ENCODE data around the gene MED28. TPM values are rescaled to one million over a fixed set of nuclear protein-coding genes. Genes with fewer than 3 reads are reported as not detected.

MED28 gene, protein sequence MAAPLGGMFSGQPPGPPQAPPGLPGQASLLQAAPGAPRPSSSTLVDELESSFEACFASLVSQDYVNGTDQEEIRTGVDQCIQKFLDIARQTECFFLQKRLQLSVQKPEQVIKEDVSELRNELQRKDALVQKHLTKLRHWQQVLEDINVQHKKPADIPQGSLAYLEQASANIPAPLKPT
- total RNA-seq = 10 to 100 TPM; 11.7 to 13.6 (median 12.4) TPM

DNA sequence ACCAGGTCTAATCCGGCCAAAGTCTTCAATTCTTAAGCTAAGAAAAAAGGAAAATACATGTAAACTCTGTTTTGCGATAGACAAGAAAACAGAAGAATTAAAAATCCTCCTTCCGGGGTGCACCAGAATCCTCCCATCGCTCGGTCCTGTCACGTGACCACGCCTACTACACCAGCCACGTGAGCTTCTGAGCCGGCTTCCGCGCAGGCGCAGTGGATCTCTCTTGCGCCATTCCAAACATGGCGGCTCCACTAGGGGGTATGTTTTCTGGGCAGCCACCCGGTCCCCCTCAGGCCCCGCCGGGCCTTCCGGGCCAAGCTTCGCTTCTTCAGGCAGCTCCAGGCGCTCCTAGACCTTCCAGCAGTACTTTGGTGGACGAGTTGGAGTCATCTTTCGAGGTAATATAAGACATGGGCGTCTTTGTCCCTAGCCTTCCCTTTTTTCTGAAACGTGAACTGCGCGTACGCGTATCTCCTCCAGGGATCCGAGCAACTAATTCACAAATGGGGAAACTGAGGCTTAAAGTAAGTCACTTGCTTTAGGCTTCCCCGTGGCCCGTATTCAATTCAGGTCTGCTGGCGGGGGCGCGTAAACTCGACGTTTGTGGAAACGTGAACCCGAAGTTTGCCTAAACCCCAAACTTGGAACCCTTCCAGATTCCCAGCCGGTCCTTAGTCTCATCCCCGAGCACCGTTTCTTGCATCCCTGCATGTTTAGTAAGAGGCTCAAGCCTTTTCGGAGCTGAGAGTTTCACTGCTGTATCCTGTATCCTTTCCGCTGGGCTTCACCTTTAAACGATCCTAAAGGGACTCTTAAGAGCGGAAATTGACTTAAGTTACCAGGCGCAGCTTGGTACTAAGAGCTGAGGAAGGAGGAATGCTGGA is at the start of gene MED28:
TSS of gene MED28 (plus strand) at position 226 of the 884 bp plus-strand sequence. CDS start at position 240, 14 bp downstream.
- TF ChIP-seq, protein P1, sequence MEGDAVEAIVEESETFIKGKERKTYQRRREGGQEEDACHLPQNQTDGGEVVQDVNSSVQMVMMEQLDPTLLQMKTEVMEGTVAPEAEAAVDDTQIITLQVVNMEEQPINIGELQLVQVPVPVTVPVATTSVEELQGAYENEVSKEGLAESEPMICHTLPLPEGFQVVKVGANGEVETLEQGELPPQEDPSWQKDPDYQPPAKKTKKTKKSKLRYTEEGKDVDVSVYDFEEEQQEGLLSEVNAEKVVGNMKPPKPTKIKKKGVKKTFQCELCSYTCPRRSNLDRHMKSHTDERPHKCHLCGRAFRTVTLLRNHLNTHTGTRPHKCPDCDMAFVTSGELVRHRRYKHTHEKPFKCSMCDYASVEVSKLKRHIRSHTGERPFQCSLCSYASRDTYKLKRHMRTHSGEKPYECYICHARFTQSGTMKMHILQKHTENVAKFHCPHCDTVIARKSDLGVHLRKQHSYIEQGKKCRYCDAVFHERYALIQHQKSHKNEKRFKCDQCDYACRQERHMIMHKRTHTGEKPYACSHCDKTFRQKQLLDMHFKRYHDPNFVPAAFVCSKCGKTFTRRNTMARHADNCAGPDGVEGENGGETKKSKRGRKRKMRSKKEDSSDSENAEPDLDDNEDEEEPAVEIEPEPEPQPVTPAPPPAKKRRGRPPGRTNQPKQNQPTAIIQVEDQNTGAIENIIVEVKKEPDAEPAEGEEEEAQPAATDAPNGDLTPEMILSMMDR (IDR thresholded peaks at IDR 0.05; ENCODE audit: low read depth) = no peak

DNA sequence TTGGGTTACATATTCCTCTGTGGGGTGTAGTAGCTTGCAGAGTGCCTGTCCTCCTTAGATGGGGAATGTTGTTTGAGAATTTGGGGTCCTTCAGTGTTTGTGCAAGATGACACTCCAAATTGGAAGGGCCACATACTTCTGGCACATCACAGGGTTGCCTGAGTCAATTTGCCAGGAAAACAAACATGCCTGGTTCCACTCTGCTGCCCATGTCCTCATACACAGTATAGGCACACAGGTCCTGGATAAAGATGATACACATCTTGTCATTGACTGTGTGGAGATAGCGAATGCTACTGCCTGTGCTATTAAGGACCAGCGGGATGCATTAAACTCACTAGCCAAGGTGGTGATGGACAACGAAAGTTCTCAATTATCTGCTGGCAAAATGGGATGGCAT is 48.6 kb upstream of the MED28 start:
- TF ChIP-seq, protein P1 (IDR thresholded peaks at IDR 0.05; ENCODE audit: low read depth) = no peak

DNA sequence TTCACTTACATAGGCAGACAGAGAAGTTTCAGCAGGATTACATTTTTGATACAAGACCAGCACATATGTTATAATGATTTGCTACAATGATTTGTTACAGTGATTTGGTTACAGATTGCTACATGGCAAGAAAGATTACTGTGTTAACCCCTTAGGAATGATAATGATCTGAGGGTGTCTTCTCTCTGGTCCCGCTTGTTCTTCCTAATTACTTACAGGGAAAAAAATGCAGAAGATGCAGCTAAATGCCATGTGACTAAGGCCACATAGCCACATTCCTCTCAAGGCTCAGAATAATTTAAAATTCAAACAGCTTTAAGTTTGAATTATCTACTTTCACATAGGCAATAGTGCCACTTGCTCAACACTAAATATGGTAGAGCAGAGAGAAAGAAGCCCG is 47.2 kb upstream of the MED28 start:
- TF ChIP-seq, protein P1 (IDR thresholded peaks at IDR 0.05; ENCODE audit: low read depth) = no peak

DNA sequence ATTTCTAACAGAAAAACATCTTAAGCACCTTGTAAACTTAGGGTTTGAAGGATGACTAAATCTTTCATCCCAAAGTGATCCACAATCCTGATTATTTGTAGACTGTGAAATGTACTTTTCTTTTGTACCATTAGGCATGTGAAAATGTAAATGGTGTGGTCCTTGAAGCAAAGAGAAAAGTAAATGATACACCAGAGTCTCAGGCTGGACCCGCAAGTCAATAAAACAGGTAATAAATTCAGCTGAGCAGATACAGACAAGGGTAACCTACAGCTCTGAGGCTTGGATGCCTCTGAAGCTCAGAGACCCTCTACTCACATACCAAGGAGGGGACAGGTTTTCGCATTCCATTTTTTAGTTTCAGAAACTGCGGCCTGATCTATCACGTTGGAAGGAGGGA is 40.2 kb upstream of the MED28 start:
- TF ChIP-seq, protein P1 (IDR thresholded peaks at IDR 0.05; ENCODE audit: low read depth) = no peak

DNA sequence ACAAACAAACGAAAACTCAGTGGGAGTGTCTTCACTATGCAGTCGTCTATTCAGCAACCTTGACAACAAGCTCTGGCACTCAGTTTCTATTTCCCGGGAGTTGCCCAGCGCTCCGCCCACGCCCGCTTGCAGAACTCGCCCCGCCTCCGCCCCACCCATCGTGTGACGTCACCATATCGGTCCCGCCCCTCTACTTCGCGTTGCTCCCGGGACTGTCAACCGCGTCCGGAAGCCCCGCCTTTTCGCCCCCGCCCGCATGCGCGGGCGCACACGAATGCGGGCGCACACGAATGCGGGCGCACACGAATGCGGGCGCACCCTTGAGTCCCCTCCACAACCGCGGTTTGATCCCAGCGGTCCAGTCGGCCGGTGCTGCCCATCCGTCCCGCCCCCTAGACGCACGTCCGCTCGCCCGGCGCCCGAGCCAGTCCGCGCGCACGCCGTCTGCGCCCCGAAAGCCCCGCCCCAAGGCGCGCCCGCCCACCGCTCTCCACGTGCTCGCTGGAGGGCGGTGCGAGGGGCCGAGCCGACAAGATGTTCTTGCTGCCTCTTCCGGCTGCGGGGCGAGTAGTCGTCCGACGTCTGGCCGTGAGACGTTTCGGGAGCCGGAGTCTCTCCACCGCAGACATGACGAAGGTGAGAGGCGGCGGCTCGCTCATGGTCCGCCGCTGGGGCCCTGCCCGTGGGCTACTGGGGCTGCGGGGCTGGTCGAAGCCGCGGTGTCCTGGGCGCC is 37.3 kb upstream of the MED28 start, which contains the start of gene LAP3:
TSS of gene LAP3 (plus strand) at position 267 of the 733 bp plus-strand sequence. CDS start at position 535, 268 bp downstream.
- TF ChIP-seq, protein P1 (IDR thresholded peaks at IDR 0.05; ENCODE audit: low read depth) = no peak

DNA sequence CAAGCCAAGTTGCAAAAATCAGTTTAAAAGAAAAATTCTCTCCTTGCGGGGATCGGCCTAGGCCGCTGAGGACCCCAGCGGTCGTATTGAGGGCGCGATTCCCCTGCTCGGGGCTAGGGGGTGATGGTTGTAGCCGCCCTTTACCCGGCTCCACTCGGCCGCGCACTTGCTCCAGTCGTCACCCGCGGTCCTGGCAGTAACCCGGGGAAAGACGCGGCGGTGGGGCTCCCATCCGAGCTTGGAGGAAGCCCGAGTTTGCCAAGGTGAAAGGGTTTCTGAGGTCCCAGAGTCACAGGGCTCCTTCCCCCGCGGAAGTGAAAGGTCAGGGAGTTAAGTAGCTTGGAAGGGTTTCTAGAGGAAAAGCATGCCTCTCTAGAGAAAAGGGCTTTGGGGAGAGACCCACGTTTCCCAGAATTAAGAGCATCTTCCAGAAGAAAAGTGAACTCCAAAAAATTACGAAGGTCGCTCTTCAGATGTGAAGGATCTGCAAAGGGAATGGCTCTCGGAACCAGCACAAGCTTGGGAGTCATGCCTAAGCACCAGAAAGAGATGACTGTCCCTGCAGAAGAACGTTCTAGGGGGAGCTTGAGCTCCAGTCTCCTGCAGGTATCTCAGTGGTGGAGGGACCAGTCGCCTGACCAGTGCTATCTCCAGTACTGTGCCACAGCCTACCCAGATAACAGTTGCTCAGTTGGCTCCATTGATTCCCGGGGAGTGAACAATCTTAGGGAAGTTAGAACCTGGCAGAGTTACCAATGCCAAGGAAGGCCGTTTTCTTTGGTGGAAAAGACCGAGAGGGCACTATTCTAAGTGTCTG is 36.6 kb upstream of the MED28 start:
- TF ChIP-seq, protein P1 (IDR thresholded peaks at IDR 0.05; ENCODE audit: low read depth) = no peak

All from subcutaneous adipose tissue (tissue), 4 donors.